Osteoblast (primary cell): ENCODE results near the gene TSPAN16. TPM values are rescaled to one million over a fixed set of nuclear protein-coding genes. Genes with fewer than 3 reads are reported as not detected.

Experiments
- DNase-seq: peaks from one replicate; pipeline ENCODE4 v3.0.0; 2011; ENCODE audit warnings: low spot score, mixed read lengths; ENCODE audit not compliant: insufficient read length; ENCODE audit errors: missing footprints
- H2AFZ ChIP-seq: 2 replicates; pipeline ENCODE4 v1.6.0; 2011; ENCODE audit warnings: mild to moderate bottlenecking, low read length
- H3K27ac ChIP-seq: 2 replicates; pipeline ENCODE4 v1.5.1; 2011; ENCODE audit warnings: mild to moderate bottlenecking, low read depth, low read length, moderate library complexity
- H3K27me3 ChIP-seq: 2 replicates; pipeline ENCODE4 v1.6.0; 2012; ENCODE audit warnings: mild to moderate bottlenecking, control low read depth, inconsistent platforms, low read length, moderate library complexity; ENCODE audit not compliant: insufficient read depth
- H3K36me3 ChIP-seq: 2 replicates; pipeline ENCODE4 v1.5.1; 2011; ENCODE audit warnings: mild to moderate bottlenecking, low read length, control low read depth, moderate library complexity; ENCODE audit not compliant: insufficient read depth
- H3K4me1 ChIP-seq: 2 replicates; pipeline ENCODE4 v1.5.1; 2011; ENCODE audit warnings: mild to moderate bottlenecking, low read length, control low read depth, moderate library complexity; ENCODE audit not compliant: insufficient read depth
- H3K4me2 ChIP-seq: 2 replicates; pipeline ENCODE4 v1.6.0; 2011; ENCODE audit warnings: mild to moderate bottlenecking, low read length; ENCODE audit not compliant: insufficient read depth
- H3K4me3 ChIP-seq: fragments of 200-600 bp; sonication (generic); 3 replicates; pipeline ENCODE4 v1.5.1; 2012; ENCODE audit warnings: mild to moderate bottlenecking, low read length, inconsistent platforms; ENCODE audit not compliant: insufficient read depth
- H3K79me2 ChIP-seq: 2 replicates; pipeline ENCODE4 v1.6.0; 2012; ENCODE audit warnings: mild to moderate bottlenecking, low read length, control low read depth, inconsistent platforms; ENCODE audit not compliant: insufficient read depth
- H3K9me3 ChIP-seq: 2 replicates; pipeline ENCODE4 v1.5.1; 2011; ENCODE audit warnings: low read depth, low read length, control low read depth
- H4K20me1 ChIP-seq: 2 replicates; pipeline ENCODE4 v1.6.0; 2012; ENCODE audit warnings: mild to moderate bottlenecking, low read length, control low read depth; ENCODE audit not compliant: insufficient read depth
- CTCF ChIP-seq: IDR thresholded peaks from 2 replicates; pipeline ENCODE4 v1.5.1; 2011; ENCODE audit warnings: mild to moderate bottlenecking, low read depth, low read length, moderate library complexity; ENCODE audit errors: extremely low read depth
- total RNA-seq: library from RNA; depleted of rRNA; stranded (reverse); fragments of >200 nt; gene quantifications from 2 replicates; pipeline ENCODE4 v1.2.3, GENCODE V29; 2012

TSPAN16 gene
- total RNA-seq, 1 donor = not detected

GRCh38 chr19:11254666-11255065, 41.3 kb upstream of the TSPAN16 start:
- no peaks in the 10 kb centered on the region for H3K79me2 ChIP-seq
- no peaks in the 10 kb centered on the region for H3K9me3 ChIP-seq
- H3K4me1 ChIP-seq = no peaks in the 10 kb centered on the region
- H3K36me3 ChIP-seq = no peaks in the 10 kb centered on the region
- H3K4me2 ChIP-seq = no peak overlapping the region
- TF ChIP-seq CTCF = no peak
- no peak overlapping the region for H3K4me3 ChIP-seq
- no peaks in the 10 kb centered on the region for H3K27me3 ChIP-seq
- no peak overlapping the region for H2AFZ ChIP-seq
- no peak overlapping the region for H3K27ac ChIP-seq
- peak; percentile 59 for DNase-seq
- H4K20me1 ChIP-seq = no peaks in the 10 kb centered on the region

- Histone ChIP-seq H3K4me1 (no peaks in the 10 kb centered on the region), H3K79me2 (no peaks in the 10 kb centered on the region), H3K27ac (no peak overlapping the region), H3K27me3 (no peaks in the 10 kb centered on the region), H3K4me3 (no peak overlapping the region), H4K20me1 (no peaks in the 10 kb centered on the region), H3K36me3 (no peaks in the 10 kb centered on the region), H3K4me2 (no peak overlapping the region), H3K9me3 (no peaks in the 10 kb centered on the region), H2AFZ (no peak overlapping the region)
- no peak for TF ChIP-seq CTCF
- peak; percentile 70 for DNase-seq
Measured at GRCh38 chr19:11256189-11256588, 39.8 kb upstream of the TSPAN16 start.

- H3K36me3 ChIP-seq = no peaks in the 10 kb centered on the region
- no peak overlapping the region for H3K4me3 ChIP-seq
- H3K27me3 ChIP-seq = no peaks in the 10 kb centered on the region
- H3K9me3 ChIP-seq = no peaks in the 10 kb centered on the region
- H3K4me2 ChIP-seq = no peak overlapping the region
- no peaks in the 10 kb centered on the region for H3K79me2 ChIP-seq
- no peak overlapping the region for H2AFZ ChIP-seq
- no peaks in the 10 kb centered on the region for H3K4me1 ChIP-seq
- H4K20me1 ChIP-seq = no peaks in the 10 kb centered on the region
- H3K27ac ChIP-seq = no peak overlapping the region
- TF ChIP-seq CTCF = no peak
- DNase-seq = peak; percentile 42
Measured at GRCh38 chr19:11257846-11258380, 38.0 kb upstream of the TSPAN16 start.

- no peak overlapping the region for H3K27ac ChIP-seq
- no peaks in the 10 kb centered on the region for H3K4me1 ChIP-seq
- no peaks in the 10 kb centered on the region for H4K20me1 ChIP-seq
- no peak overlapping the region for H2AFZ ChIP-seq
- no peak for TF ChIP-seq CTCF
- no peaks in the 10 kb centered on the region for H3K9me3 ChIP-seq
- no peaks in the 10 kb centered on the region for H3K27me3 ChIP-seq
- H3K4me2 ChIP-seq = no peak overlapping the region
- no peaks in the 10 kb centered on the region for H3K79me2 ChIP-seq
- no peaks in the 10 kb centered on the region for H3K36me3 ChIP-seq
- DNase-seq = peak; percentile 44
- H3K4me3 ChIP-seq = no peak overlapping the region
Measured at GRCh38 chr19:11260996-11261395, 35.0 kb upstream of the TSPAN16 start.
